Muscle layer of duodenum (tissue), 2 donors: ENCODE data around the gene FADS6.
A peak's percentile ranks its signal among the peaks of the same experiment; 100 is the strongest.

ENCODE experiments used
- H3K27ac ChIP-seq: one replicate; pipeline ENCODE4 v1.7.0; 2013; ENCODE audit warnings: mild to moderate bottlenecking, low read length
- H3K27me3 ChIP-seq: one replicate; pipeline ENCODE4 v1.7.0; 2013; ENCODE audit warnings: low read depth, mild to moderate bottlenecking, control low read depth, low read length
- H3K36me3 ChIP-seq, 2 donors: one replicate each; pipeline ENCODE4 v1.7.0; 2013; ENCODE audit warnings: low read length in 2 of 2, control low read depth in 1 of 2, mild to moderate bottlenecking in 1 of 2; ENCODE audit not compliant: insufficient read depth in 2 of 2, control insufficient read depth in 1 of 2
- H3K4me1 ChIP-seq, 2 donors: one replicate each; pipeline ENCODE4 v1.7.0; 2013; ENCODE audit warnings: low read length in 2 of 2, mild to moderate bottlenecking in 2 of 2, control low read depth in 1 of 2, moderate library complexity in 1 of 2; ENCODE audit not compliant: insufficient read depth in 2 of 2, control insufficient read depth in 1 of 2
- H3K4me3 ChIP-seq, 2 donors: one replicate each; pipeline ENCODE4 v1.7.0; 2013; ENCODE audit warnings: low read length in 2 of 2, low read depth in 1 of 2, mild to moderate bottlenecking in 1 of 2
- H3K9me3 ChIP-seq, 2 donors: one replicate each; pipeline ENCODE4 v1.7.0; 2013; ENCODE audit warnings: low read length in 2 of 2, control low read depth in 1 of 2, mild to moderate bottlenecking in 1 of 2; ENCODE audit not compliant: control insufficient read depth in 1 of 2
- donor health status: healthy.

FADS6 gene

DNA sequence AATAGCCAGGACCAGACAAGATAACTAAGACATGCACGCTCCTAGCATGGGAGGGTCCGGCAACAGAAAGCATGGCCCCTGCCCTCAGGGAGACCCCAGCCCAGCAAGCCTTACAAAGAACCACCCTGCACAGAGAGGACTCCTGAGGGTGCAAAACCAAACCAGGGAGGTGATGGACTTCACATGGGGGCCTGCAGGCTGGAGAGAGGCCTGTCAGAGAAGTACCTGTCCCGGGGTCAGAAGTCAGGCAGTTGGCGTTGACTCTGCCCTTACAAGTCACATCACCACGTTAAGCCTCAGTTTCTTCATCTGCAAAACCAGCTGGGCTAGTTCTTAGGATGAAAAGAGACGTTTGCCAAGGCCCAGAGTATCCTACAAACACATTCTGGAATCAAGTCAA is 35.4 kb upstream of the FADS6 start:
- Histone ChIP-seq H3K9me3 (no peaks in the 10 kb centered on the region), H3K27me3 (peaks cover 42% of the 10 kb centered on the region), H3K36me3 (no peaks in the 10 kb centered on the region), H3K4me3 (no peak overlapping the region), H3K4me1 (peaks cover 0 to 10% of the 10 kb centered on the region in 2 donors), H3K27ac (no peak overlapping the region)

DNA sequence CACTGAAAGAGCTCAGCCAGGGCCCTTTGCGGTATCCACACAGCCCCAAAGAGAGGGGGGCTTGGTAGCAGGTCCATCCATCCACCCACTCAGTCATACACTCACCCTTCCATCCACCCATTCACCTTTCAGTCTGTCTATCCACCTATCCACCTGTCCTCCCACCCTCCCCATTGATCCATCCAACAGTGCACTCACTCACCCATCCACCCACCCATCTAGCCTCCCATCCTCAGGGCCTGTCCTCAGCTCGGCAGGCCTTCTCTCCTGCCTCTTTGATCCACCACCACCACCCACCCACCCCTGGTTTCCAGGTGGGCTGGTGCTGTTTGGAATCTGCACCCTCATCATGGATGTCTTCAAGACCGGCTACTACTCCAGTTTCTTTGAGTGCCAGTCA is 31.8 kb upstream of the FADS6 start:
- H3K9me3 ChIP-seq, result no peaks in the 10 kb centered on the region
- no peaks in the 10 kb centered on the region for H3K36me3 ChIP-seq
- no peak overlapping the region for H3K27ac ChIP-seq
- H3K4me1 ChIP-seq, result peaks cover 0 to 24% of the 10 kb centered on the region in 2 donors
- peaks cover 45% of the 10 kb centered on the region for H3K27me3 ChIP-seq
- no peak overlapping the region for H3K4me3 ChIP-seq

DNA sequence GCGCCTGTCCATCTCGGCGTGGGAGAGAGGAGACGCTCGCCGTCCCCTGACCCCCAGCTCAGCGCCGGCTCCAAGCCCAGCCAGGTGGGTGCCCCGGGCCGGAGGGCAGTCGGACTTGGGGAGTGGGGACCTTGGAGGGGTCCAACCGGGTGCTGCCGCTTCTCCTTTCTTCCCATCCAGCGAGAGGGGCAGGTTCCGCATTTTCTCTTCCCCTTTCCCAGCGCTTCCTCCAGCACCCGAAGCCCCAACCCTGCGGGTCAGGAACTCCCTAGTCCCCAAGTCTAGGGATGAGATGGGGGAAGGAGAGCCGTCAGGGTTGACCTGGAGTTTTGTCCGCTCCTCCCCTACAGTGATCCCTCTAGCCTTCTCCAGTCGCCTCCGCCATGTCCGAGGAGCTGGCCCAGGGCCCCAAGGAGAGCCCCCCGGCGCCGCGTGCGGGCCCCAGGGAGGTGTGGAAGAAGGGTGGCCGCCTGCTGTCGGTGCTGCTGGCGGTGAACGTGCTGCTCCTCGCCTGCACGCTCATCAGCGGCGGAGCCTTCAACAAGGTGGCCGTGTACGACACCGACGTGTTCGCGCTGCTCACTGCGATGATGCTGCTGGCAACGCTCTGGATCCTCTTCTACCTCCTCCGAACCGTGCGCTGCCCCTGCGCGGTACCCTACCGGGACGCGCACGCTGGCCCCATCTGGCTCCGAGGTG is 31.0 kb upstream of the FADS6 start, which contains the start of gene OTOP2:
OTOP2 (plus strand) TSS at position 24 of the 699 bp plus-strand sequence; CDS start at position 384, 360 bp downstream.
- no peaks in the 10 kb centered on the region for H3K9me3 ChIP-seq
- H3K27me3 ChIP-seq, result peaks cover 45% of the 10 kb centered on the region
- peaks cover 0 to 24% of the 10 kb centered on the region in 2 donors for H3K4me1 ChIP-seq
- H3K4me3 ChIP-seq, result peak within 1 kb of the TSS in 1 of 2 donors; percentile 46
- no peak within 1 kb of the TSS for H3K27ac ChIP-seq
- no peaks in the 10 kb centered on the region for H3K36me3 ChIP-seq

DNA sequence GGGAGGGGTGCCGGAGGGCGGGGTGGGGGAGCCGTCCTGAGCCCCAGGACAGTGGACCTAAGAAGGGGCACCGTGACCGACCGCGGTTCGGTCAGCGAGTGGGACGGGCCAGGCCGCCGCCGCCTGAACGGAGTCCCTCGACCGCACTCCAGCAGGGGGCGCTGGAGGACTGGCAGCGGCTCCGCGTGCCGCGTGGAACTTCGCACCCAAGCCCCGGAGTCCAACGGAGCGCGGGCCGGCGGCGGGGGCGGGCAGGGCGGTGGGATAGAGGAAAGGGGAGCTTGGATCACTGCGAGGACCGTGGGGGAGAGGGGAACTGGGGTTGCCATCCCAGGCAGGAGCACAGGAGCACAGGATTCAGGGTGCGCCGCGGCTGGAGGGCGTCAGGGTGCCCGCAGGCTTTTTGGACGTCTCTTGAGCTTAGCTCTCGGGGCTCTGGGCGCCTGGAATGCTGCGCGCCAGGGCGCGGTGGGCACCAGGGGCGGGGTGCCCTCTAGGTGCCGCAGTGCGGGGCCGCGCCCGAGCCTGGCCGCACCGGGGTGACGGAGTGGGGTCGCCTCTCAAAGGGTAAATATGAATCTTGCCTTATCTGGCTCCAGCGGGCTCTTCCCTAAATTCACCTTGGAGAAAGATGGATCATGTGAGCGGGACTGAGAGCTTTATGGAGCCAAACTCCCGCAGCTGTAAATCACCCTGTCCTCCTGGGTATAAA is 30.3 kb upstream of the FADS6 start:
- Histone ChIP-seq H3K9me3 (no peaks in the 10 kb centered on the region), H3K36me3 (no peaks in the 10 kb centered on the region), H3K27me3 (peaks cover 45% of the 10 kb centered on the region)

DNA sequence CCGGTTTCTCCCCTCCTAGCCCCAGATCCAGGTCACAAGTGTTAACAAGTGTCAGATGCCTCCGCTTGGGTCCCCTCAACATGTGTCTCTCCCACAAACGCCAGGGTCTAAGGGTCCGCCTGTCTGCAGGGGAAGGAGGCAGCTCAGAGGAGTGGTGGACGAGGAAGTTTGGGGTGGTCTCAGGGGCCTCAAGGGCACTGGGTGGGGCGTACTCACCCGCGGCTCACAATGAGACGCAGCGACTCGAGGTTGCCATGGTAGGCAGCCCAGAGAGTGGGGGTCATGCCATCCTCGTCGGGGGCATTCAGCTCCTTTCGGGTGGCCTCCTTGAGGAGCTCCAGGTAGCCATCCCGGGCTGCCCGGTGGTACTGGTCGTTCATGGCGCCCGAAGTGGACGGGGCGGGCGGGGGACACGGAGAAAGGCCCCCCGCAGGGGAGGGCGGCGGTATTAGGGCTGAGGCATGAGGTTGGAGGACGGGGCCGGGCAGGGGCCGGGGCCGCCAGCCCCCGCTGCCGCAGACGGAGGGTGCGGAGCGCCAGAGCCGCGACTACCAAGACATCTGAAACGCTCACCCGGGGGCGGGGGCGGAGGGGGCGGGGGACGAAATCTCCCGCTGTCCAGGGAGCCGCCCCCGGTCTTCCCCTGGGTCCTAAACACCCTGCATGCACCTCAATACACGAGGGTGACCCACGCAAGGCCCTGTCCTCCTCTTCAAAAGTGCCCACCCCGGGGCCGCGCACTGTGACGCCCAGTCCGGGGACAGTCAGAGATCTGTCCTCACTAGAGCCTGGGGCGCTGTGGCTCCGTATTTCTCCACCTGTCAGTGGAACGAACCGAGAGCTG is 29.5 kb upstream of the FADS6 start, which contains the start of gene USH1G:
USH1G (minus strand) TSS at position 562 of the 844 bp plus-strand sequence; CDS start at position 380, 182 bp downstream.
- no peaks in the 10 kb centered on the region for H3K36me3 ChIP-seq
- peaks cover 45% of the 10 kb centered on the region for H3K27me3 ChIP-seq
- H3K4me1 ChIP-seq, result peaks cover 0 to 24% of the 10 kb centered on the region in 2 donors
- H3K4me3 ChIP-seq, result peak within 1 kb of the TSS in 1 of 2 donors; percentile 46
- no peak within 1 kb of the TSS for H3K27ac ChIP-seq
- no peaks in the 10 kb centered on the region for H3K9me3 ChIP-seq

More for the DNA sequence above, 30.3 kb upstream of the FADS6 start:
- H3K4me3 ChIP-seq, result peak overlapping the region in 1 of 2 donors; percentile 46
- peaks cover 0 to 24% of the 10 kb centered on the region in 2 donors for H3K4me1 ChIP-seq
- H3K27ac ChIP-seq, result no peak overlapping the region

DNA sequence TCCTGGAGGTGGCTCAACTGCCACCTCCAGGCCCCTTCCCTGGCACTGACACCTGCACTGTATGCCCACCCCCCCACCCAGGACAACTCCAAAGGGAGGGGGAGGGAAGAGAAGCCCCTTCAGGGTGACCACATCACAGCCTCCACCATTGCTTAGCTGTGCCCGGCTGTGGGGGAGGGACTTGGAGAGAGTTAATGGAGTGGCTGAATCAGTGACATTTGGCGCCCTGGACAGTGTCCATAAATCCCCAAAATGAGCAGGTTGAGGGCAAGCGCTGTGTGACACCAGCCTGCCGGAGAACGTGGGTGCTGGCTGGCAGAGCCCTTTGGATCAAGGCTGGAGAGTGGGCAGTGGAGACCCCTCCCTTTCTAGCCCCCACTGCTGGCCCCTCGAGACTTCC is 28.7 kb upstream of the FADS6 start:
- Histone ChIP-seq H3K27me3 (peaks cover 42% of the 10 kb centered on the region), H3K4me3 (no peak overlapping the region), H3K4me1 (peaks cover 0 to 24% of the 10 kb centered on the region in 2 donors), H3K27ac (no peak overlapping the region), H3K9me3 (no peaks in the 10 kb centered on the region), H3K36me3 (no peaks in the 10 kb centered on the region)

DNA sequence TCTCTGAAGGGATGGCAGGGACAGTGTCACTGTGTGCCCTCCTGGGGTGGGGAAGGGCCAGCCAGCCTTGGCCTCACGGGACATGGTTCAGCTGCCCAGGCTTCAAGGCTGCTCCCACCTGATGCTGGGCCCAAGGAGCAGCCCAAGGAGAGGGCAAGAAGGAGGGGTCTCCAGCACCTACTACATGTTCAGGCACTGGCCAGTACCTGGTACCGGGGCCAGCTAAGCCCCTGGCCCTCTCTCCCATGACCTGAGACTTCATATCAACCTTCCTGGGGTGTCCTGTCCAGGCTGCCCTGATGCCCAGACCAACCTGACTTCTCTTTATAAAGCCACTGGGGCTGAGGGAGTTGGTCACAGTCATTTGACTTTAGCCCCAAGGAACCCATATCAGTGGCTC is 28.3 kb upstream of the FADS6 start:
- Histone ChIP-seq H3K4me3 (no peak overlapping the region), H3K27ac (no peak overlapping the region), H3K27me3 (peaks cover 39% of the 10 kb centered on the region)

DNA sequence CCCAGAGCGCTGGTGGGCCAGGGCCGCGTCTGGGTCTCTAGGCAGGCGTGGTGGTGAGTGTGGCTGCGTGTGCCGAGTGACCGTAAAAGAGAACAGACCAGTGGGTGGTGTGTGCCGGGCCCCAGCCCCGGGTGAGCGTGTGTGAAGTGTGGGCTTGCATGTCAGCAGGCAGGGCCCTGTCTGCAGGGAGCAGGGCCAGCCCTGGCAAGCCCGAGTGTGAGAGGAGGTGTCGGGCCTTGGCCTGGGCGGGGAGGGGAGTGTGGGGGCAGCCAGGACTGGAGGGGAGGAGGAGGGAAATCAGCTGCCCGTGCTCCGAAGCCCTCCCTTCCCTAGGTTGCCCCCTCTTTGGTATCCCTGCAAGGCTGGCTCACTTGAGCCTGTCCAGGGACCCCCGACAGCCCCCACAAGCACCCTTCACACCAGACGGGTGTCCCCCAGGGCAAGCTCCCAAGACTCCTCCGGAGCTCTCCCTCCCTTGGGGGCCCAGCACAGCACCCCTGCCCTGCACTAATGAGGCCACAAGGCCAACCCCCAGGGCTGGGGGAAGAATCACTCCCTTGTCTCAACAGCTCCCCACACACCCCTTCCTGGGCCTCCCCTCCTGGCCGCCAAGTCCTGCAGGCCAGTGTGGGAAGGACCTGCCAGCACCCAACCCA is 27.7 kb upstream of the FADS6 start:
- Histone ChIP-seq H3K9me3 (no peaks in the 10 kb centered on the region), H3K4me3 (no peak overlapping the region), H3K4me1 (peaks cover 0 to 24% of the 10 kb centered on the region in 2 donors), H3K27ac (no peak overlapping the region), H3K27me3 (peaks cover 37% of the 10 kb centered on the region), H3K36me3 (no peaks in the 10 kb centered on the region)

More for the DNA sequence above, 28.3 kb upstream of the FADS6 start:
- Histone ChIP-seq H3K36me3 (no peaks in the 10 kb centered on the region), H3K4me1 (peaks cover 0 to 24% of the 10 kb centered on the region in 2 donors), H3K9me3 (no peaks in the 10 kb centered on the region)

DNA sequence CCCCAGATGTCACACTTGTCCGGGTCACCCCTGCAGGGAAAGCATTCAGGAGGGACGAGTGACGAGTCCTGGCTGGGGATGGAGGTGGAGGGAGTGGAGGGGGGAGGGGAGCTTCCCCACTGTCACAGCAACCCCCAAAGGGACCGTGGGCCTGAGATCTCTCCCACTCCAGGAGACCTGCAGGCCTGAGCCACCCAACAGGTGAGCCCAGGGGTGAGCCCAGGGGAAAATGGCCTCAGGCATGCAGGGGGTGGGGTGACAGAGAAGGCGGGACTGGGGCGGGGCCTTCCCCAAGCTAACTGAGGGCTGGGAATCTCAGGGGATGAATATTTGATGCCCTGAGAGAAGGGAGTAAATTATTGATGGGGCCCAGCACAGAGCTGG is 27.2 kb upstream of the FADS6 start:
- peaks cover 32% of the 10 kb centered on the region for H3K27me3 ChIP-seq
- no peaks in the 10 kb centered on the region for H3K9me3 ChIP-seq
- H3K27ac ChIP-seq, result no peak overlapping the region
- H3K4me1 ChIP-seq, result peaks cover 0 to 24% of the 10 kb centered on the region in 2 donors
- H3K36me3 ChIP-seq, result no peaks in the 10 kb centered on the region
- H3K4me3 ChIP-seq, result no peak overlapping the region

DNA sequence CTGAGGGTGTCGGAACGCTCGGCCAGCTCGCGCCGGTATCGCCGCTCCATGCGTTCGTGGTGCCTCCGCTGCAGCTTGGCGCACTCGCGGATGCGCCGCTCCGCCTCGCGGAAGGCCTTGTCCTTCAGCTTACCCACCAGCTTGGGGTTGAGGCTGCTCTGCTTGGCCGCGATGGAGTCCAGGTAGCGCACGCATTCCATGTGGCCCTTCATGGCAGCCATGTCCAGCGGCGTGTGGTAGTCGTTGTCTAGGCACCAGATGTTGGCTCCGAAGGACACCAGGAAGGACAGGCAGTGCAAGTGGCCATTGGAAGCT is 26.8 kb upstream of the FADS6 start:
- no peaks in the 10 kb centered on the region for H3K9me3 ChIP-seq
- no peak overlapping the region for H3K4me3 ChIP-seq
- H3K4me1 ChIP-seq, result peaks cover 0 to 24% of the 10 kb centered on the region in 2 donors
- no peaks in the 10 kb centered on the region for H3K36me3 ChIP-seq
- H3K27me3 ChIP-seq, result peaks cover 29% of the 10 kb centered on the region
- no peak overlapping the region for H3K27ac ChIP-seq
